ENCODE measurements around the gene CRIM1.

CRIM1 gene

DNA sequence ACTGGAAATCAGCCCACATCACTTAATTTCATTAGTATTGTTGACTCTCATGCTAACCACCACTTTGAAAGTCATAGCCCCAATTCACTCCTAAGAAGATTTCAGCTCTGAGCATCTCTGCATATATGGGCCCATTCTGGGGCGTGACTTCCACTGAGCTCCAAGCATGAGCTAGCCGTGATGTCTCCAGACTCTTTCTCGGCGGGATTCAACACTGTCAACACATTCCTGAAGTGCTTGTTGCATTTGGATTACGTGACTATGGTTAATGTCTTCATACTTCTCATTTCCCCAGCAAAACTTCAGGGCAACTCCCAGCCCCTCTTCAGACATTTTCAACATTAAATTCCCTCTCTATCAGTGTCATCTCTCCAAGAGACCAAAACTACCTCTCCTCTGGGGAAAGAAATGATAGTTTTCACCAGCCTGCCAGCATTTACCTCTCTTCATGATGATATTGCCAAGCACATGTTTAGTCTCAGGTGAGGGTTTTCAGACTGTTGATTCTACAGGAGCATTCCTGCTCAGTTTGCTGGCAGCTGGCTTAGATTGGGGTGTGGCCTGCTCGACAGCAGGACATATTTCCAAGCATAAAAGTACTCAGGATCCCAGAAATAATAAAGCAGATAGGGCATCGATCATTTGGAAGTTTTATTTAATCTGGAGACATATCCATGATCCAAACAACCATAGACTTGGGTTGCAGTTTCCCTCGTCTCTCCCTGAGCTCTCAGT, 160.7 kb downstream of the CRIM1 start:
- no peak for DNase-seq (ENCODE audit: low read depth in 2 of 2)

DNA sequence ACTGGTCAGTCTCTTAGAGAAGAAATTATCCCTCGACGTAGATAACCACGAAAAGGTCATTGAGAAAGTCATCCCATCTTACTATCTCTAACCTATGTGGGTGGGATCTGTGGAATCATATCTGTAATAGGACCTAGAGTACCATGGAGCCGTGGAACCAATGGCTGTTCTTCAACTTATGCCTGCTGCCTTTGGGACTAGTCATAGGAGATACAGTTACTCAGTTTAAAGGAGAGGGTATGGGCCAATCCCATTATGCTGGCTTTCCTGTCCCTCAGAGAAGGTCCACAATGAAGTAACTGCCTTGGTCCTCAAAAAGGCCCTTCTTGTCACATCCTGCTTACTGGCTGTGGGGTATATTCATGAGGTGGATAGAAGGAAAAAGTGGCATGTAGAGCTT, 164.9 kb downstream of the CRIM1 start:
- no peak for DNase-seq (ENCODE audit: low read depth in 2 of 2)

GRCh38 chr2:36523153-36523552, 167.6 kb downstream of the CRIM1 start:
- DNase-seq (ENCODE audit: low read depth in 2 of 2) = no peak

- no peak for DNase-seq (ENCODE audit: low read depth in 2 of 2)
Measured at GRCh38 chr2:36525245-36525644, 169.7 kb downstream of the CRIM1 start.

- no peak for DNase-seq (ENCODE audit: low read depth in 2 of 2)
Measured at GRCh38 chr2:36526226-36526625, 170.6 kb downstream of the CRIM1 start.

DNA sequence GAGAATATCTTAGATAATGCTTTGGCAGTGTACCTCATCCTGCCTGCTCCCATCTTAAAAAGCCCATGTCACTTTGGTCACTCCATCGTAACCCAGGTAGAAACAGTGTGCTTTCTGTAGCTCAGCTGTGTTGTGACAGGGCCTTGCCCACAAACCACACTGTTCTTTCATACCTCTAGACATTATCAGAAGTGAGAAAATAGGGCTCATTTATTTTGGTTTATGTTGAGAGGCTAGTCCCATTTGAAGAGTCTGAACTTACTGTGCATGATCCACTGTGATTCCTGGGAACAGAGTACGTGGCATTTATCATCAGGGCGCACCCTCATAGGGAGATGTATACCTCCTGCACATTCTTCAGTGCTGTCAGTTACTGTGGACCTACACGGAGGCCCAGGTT, 172.7 kb downstream of the CRIM1 start:
- no peak for DNase-seq (ENCODE audit: low read depth in 2 of 2)

DNA sequence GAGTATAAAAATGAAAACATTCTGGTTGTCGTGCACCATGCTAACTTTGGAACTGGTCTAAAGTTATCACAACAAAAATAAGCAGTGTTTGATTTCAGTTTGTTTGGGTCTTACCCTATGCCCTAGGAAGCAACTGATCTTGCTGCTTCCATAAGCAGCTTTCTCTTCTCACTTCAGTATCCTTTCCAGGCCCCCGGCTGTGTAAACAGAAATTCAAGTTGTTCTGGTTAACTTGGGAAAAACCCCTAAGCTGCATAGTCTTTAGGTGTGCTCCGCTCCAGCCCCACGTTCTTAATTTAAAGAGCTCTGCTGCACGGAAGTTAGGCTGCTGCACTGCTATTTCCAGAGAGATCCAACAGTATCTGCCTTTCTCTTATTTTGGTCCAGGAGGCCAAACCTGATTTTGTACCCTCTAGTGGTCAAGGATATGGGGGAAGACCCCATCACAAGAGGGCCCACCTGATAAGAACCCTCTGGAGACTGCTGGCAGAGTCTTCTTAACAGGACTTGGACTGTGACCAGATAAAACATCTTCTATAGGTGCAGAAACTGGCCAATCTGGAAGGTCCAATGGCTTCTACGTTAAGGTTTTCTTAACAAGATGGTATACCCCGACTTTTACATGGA, 173.3 kb downstream of the CRIM1 start:
- DNase-seq (ENCODE audit: low read depth in 2 of 2) = no peak

- DNase-seq (ENCODE audit: low read depth in 2 of 2) = no peak
Measured at GRCh38 chr2:36530178-36530982, 174.8 kb downstream of the CRIM1 start.

DNA sequence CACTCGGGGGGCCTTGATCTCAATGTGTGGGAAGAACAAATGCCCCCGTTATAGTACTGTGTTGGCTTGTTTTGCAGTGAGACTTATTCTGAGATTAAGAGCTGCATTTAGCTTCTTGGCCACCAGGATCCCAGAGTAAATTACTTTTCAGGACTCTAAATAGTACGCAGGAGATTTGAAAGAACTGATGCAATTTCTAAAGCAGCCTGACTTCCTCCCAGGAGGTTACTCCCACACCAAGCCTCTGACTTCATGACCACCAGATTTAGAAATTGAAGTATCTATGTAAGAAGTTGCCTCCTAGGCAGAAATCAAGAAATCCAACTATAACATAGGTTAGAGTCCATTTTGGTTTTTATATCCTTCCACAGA, 175.4 kb downstream of the CRIM1 start:
- no peak for DNase-seq (ENCODE audit: low read depth in 2 of 2)

DNA sequence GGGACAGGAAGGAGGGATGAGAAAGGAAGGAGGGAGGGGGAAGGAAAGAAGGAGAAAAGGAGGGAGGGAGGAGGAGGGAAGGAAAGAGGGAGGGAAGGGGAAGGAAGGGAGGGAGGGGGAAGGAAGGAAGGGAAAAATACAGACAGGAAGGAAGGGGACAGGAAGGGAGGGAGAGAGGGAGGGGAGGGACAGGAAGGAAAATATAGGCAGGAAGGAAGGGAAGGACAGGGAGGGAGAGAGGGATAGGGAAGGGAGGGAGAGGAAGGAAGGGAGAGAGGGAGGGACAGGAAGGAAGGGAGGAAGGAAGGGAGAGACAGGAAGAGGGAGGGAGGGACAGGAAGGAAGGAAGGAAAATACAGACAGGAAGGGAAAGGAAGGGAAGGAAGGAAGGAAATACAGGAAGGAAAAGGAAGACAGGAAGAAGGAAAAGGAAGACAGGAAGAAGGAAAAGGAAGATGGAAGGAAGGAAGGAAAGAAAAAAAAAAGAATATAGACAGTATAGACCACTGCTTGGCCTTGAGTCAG, 178.8 kb downstream of the CRIM1 start:
- no peak for DNase-seq (ENCODE audit: low read depth in 2 of 2)

DNA sequence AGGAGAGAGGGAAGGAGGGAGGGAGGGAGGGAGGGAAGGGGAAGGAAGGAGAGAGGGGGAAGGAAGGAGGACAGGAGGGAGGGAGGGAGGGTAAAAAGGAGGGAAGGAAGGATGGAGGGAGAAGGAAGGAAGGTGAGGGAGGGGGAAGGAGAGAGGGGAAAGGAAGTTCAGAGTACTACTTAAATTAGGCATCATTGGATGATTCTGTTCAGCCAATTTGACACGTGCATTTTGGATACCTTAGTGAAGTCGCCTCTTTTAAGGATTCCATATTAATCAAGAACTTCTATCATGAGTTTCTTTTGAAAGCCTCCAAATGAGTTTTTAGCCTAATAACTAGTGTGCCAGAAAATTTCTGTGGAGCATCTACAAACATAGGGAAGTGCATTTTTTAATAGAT, 179.5 kb downstream of the CRIM1 start:
- no peak for DNase-seq (ENCODE audit: low read depth in 2 of 2)

DNA sequence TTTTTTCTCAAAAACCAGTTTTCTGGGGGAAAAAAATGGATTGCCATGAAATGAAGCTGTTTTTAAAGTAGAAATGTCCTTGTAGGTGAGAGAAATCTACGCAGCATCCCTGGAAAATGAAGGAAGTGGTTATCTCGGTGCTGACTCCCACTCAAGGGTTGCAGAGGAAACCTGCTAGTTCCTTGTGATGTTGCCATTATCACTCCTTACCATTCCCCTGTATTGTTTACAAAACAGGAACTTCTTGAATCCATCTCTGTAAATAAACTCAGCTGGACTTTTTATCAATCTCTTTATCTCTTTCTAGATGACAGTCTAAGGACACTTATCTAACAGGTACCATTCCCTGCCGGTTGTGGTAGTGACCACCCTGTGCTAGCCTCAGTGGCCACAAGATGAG, 181.2 kb downstream of the CRIM1 start:
- DNase-seq (ENCODE audit: low read depth in 2 of 2) = no peak

DNA sequence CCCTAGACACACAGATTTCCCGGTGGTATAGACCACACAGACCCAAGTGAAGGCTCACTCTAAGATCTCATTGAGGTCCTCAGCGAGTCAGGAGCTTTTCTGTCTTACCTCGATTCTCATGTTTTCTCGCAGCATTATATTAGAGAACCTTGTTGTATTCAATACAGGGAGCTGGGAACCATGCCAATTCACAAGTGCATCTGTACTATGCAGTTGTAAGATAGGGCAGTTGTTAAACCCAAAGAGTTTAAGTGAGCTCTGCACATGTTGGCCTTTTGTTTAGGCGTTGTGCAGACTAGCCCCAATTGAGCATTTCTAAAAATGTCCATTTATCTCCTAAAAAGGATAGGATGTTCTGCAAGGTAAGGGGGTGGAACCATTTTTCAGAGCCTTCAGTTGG, 182.8 kb downstream of the CRIM1 start:
- DNase-seq (ENCODE audit: low read depth in 2 of 2) = no peak

GRCh38 chr2:36539631-36540030, 184.1 kb downstream of the CRIM1 start:
- no peak for DNase-seq (ENCODE audit: low read depth in 2 of 2)

DNA sequence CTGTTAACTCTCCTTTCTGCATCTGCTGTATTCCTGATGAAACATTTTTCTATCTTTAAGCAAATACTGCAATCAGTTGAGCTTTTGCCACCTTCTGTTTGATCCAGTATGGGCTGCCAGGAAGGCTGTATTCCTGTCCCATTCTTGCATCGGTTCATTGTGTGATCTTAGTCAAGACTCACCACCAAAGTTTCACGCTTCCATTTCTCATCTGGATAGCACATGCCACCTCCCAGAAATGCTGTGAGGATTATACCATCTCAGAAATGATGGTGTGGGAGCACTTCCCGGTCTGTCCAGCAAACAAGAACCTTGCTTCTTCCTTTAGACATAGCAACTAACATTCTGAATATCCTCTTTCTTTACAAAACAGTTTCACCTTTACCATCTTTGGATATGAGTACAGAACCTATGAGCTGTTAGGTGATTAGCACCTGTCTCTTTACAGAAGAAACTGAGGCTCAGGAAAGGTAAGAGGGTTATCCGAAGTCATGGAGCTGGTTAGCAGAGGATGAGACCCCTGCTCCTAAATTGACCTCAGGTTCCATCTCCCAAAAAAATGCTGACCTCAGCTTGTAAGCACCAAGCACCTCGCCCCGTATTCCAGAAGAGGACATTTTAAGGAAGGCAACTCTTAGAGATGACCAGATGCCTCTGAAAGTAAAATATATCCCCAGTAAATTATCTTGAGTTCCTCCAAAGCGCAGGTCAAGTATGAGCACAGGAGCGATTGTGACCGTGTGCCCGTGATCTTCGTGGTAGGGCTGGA, 185.6 kb downstream of the CRIM1 start:
- DNase-seq (ENCODE audit: low read depth in 2 of 2) = no peak

DNA sequence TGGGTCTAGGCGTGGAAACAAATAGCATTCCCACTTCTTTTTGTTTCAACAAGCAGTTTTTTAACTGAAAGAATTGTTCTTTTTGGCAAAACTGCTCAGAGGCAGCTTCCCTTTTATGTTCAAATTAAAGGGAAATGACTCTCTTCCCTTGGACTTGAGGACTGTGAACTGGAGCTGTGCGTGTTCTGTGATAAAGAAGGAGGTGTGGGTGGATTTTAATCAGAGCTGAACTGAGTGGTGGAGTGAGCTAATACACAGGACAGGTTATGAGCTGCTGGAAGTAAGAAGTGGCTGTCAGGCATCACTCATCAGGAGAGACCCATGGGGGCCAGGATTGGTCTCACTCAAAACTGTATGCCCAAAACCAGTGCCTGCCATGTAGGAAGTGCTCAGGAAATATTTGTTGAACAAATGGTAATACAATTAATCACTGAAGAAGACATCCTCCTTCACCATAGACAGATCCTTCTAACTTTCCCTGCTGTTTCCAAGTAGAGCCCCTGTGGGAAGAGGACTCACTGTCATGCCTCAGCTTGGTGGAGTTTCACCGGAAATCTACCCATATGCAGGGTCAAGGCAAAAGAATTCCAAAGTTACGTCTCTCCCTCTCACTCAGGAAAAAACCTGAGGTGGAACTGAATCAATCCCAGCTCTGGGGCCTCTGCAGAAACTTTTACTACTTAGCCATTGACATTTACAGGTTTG, 186.5 kb downstream of the CRIM1 start:
- DNase-seq (ENCODE audit: low read depth in 2 of 2) = no peak

- no peak for DNase-seq (ENCODE audit: low read depth in 2 of 2)
Measured at GRCh38 chr2:36544638-36545338, 189.2 kb downstream of the CRIM1 start.

GRCh38 chr2:36545871-36546416, 190.4 kb downstream of the CRIM1 start:
- no peak for DNase-seq (ENCODE audit: low read depth in 2 of 2)

DNA sequence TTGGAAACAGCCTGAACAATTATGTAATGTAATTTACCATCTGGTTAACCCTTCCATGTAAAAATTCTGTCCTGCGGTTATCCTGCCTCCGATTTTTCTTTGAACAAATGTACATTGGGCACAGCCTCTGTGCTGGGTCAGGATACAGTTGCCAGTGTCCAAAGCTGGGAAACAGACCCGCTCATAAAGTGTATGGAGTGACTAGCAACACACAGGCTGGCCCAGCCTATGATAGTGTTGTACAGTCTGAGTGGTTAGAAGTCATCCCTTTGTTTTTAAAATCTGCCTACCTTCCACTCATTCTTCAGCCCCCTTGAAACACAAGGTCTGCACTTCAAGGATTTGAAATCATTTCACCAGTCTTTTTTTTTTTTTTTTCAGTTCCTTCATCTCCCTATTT, 192.3 kb downstream of the CRIM1 start:
- no peak for DNase-seq (ENCODE audit: low read depth in 2 of 2)

- no peak for DNase-seq (ENCODE audit: low read depth in 2 of 2)
Measured at GRCh38 chr2:36549165-36549574, 193.6 kb downstream of the CRIM1 start.

Data from activated CD4-positive, alpha-beta T cell treated with anti-CD3 and anti-CD28 coated beads for 24 hours (primary cell).